HepG2 (cell line): Measurements from ENCODE around the gene TMEM182.

ENCODE experiments used
- CBX5 ChIP-seq: sonication (generic); formaldehyde crosslinking; IDR thresholded peaks from 2 replicates; pipeline ENCODE4 v1.4.0; 2020; ENCODE audit warnings: missing genetic modification reagents, borderline replicate concordance
- POLR2A ChIP-seq, 2 experiments: IDR thresholded peaks; 2 replicates each; pipeline ENCODE4 v1.6.1; 2011; ENCODE audit warnings: low read depth in 2 of 2, low read length in 2 of 2, mild to moderate bottlenecking in 1 of 2, moderate library complexity in 1 of 2; ENCODE audit not compliant: insufficient read depth in 1 of 2
- TF ChIP-seq, protein P1 (sequence below): sonication (generic); formaldehyde crosslinking; IDR thresholded peaks from 2 replicates; pipeline ENCODE4 v1.4.0; 2020; ENCODE audit warnings: missing genetic modification reagents, mild to moderate bottlenecking, borderline replicate concordance

GRCh38 chr2:102806250-102806837 is 44.5 kb downstream of the TMEM182 start:
- no peak for TF ChIP-seq POLR2A (IDR thresholded peaks at IDR 0.05; ENCODE audit: insufficient read depth in 1 of 2, low read depth in 2 of 2, low read length in 2 of 2)
- TF ChIP-seq, protein P1, sequence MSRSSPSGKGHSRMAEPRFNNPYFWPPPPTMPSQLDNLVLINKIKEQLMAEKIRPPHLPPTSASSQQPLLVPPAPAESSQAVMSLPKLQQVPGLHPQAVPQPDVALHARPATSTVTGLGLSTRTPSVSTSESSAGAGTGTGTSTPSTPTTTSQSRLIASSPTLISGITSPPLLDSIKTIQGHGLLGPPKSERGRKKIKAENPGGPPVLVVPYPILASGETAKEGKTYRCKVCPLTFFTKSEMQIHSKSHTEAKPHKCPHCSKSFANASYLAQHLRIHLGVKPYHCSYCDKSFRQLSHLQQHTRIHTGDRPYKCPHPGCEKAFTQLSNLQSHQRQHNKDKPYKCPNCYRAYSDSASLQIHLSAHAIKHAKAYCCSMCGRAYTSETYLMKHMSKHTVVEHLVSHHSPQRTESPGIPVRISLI (CRISPR knock-in tag): no peak
- TF ChIP-seq CBX5 (CRISPR knock-in tag): no peak
